Measurements from ENCODE around the gene ADARB2.

- no peak for TF ChIP-seq POLR2A (IDR thresholded peaks at IDR 0.05; ENCODE audit: low read depth, low read length)
- no peak for TF ChIP-seq POLR2AphosphoS5 (IDR thresholded peaks at IDR 0.05; ENCODE audit: low read depth, low read length)
- TF ChIP-seq TAF1 (IDR thresholded peaks at IDR 0.05; ENCODE audit: low read depth, low read length) = no peak
- TF ChIP-seq PAX5 (IDR thresholded peaks at IDR 0.05; ENCODE audit: insufficient read depth, low read length, severe bottlenecking) = no peak
- no peak for TF ChIP-seq POU2F2 (IDR thresholded peaks at IDR 0.05; ENCODE audit: low read depth, low read length)
Observed at GRCh38 chr10:1600861-1601260, 136.5 kb downstream of the ADARB2 start.
